ENCODE data around the gene CLEC7A. TPM values are rescaled to one million over a fixed set of nuclear protein-coding genes. Genes with fewer than 3 reads are reported as not detected.
A peak's percentile ranks its signal among the peaks of the same experiment; 100 is the strongest.

The CLEC7A gene
- total RNA-seq, 2 donors from 2014 or later = not detected

DNA sequence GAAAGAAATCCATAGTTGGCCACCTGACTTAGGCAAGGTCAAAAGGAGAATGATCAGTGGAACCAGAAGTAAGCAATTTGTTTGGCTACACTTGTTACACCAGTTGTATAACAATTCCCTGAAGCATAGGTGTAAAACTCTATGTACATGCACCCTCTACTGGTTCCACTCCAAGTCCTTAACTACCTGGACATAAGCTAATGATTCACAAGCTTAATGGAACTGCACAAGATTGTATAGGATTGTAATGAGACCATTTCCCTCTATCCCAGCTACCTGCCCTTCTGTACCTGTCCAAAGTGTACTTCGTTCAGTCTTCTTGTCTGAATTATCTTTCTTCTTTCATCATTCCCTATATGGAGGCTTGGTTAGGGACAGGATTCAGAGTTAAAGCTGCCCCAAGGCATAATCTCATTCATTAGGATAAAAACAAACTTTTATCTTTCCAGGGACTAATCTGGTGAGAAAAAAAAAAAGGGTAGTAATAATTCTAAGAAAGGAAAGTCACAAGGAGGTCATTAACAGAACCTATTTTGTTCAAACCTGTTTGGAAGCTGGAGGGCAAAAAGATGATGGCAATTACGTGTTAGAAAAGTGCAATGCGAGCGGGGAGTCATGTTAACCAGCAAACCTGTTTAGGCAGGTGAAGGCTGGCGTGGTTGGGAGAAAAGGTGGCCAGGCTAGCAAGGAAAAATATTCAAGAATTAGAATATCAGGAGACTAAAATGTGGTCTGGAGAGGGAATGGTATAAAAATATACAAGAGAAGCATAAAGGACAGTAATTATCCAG is 46.0 kb upstream of the CLEC7A start:
- no peak overlapping the region for H3K27ac ChIP-seq (ENCODE audit: low read depth, low read length)
- Mint-ChIP-seq H3K36me3 (ENCODE audit: low read depth) (no peaks in the 10 kb centered on the region), H3K4me1 (peaks cover 38% of the 10 kb centered on the region), H3K27me3 (ENCODE audit: insufficient read depth) (no peaks in the 10 kb centered on the region), H3K9me3 (no peaks in the 10 kb centered on the region), H3K27ac (no peak overlapping the region), H3K4me3 (no peak overlapping the region)
- TF ChIP-seq, protein P1, sequence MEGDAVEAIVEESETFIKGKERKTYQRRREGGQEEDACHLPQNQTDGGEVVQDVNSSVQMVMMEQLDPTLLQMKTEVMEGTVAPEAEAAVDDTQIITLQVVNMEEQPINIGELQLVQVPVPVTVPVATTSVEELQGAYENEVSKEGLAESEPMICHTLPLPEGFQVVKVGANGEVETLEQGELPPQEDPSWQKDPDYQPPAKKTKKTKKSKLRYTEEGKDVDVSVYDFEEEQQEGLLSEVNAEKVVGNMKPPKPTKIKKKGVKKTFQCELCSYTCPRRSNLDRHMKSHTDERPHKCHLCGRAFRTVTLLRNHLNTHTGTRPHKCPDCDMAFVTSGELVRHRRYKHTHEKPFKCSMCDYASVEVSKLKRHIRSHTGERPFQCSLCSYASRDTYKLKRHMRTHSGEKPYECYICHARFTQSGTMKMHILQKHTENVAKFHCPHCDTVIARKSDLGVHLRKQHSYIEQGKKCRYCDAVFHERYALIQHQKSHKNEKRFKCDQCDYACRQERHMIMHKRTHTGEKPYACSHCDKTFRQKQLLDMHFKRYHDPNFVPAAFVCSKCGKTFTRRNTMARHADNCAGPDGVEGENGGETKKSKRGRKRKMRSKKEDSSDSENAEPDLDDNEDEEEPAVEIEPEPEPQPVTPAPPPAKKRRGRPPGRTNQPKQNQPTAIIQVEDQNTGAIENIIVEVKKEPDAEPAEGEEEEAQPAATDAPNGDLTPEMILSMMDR (conservative IDR thresholded peaks at IDR 0.05) = peak; percentile 18
- H3K4me3 ChIP-seq (ENCODE audit: low read length) = no peak overlapping the region
- H3K27me3 ChIP-seq (ENCODE audit: control insufficient read depth, insufficient read depth, low read length, poor library complexity, severe bottlenecking) = no peaks in the 10 kb centered on the region
- no peaks in the 10 kb centered on the region for H3K4me1 ChIP-seq (ENCODE audit: control insufficient read depth, insufficient read depth, low read length)
- DNase-seq = no peak
- WGBS, 2 experiments (ENCODE audit: insufficient coverage in 1 of 2, insufficient read length in 1 of 2) = 91 to 94% methylated on average over 5 of the region's 5 CpGs
- no peak overlapping the region for H3K9ac ChIP-seq (ENCODE audit: extremely low read depth, low read length, poor library complexity, severe bottlenecking)
- no peaks in the 10 kb centered on the region for H3K9me3 ChIP-seq (ENCODE audit: control insufficient read depth, low read length)
- no peaks in the 10 kb centered on the region for H3K36me3 ChIP-seq (ENCODE audit: control insufficient read depth, insufficient read depth, low read length)

DNA sequence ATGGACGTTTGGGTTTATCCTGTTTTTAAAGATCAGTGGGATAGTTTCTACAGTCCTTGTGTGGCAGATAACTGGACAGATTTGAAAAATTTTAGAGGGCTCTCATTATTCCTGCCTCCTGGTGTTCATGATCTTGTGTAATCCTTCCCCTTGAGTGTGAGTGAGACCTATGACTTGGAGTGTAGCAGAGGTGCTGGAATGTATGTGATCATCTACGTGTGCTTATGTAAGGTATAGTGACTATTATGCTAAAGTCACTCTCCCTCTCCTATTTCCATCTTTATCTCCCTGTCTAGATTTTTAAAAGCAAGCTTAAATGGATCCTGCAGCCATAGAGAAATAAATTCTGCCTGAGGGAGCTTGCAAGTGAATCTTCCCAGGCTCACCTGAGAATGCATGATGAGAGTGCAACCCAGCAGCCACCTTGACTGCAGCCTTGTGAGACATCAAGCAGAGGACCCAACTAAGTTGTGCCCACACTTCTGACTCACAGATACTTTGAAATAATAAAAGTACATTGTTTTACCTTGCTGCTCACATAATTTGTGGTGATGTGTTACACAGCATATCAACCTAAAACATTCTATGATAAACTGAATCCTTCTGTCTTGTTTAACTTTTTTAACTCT is 45.1 kb upstream of the CLEC7A start:
- peaks cover 40% of the 10 kb centered on the region for H3K4me1 Mint-ChIP-seq

DNA sequence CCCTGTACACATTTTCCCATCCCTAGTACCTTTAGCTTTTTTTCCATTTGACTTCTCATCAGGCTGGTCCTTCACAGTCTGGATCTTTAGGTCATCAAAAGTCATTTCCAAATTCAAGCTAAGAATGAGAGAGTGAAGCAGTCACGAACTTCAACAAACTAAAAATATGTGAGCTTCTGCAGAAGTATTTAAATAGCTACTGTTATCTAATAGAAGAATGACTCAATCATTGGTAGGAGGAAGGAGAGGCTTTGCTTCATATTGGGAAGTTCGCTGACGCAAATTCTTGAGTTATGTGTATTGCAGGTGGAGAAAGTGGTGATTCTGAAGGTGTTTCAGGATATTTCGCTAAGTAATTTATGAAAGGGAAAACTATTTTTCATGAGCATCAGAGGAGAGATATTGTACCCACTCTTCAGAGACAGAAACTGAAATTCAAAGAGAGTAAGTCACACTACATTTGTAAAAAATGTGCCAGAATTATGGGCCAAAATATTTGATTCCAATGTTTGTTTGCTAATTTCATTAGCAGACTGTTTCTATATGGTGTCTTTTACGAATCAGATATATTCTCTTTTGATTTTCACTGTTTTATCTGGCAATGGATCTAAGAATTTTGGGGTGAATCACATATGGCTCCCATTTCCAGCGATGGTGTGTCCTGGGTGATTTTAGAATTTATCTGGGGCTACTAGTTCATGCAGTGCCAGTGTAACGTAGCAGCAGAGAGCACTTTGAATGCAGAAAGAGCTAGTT is 42.2 kb upstream of the CLEC7A start, which contains the start of gene OLR1:
OLR1 (minus strand) TSS at position 160 of the 756 bp plus-strand sequence; CDS start at position 105, 55 bp downstream.
- TF ChIP-seq, protein P1 (conservative IDR thresholded peaks at IDR 0.05) = no peak
- no peak for DNase-seq
- WGBS, 2 experiments (ENCODE audit: insufficient coverage in 1 of 2, insufficient read length in 1 of 2) = 90 to 92% methylated on average over 7 of the region's 7 CpGs
- Histone ChIP-seq H3K27ac (ENCODE audit: low read depth, low read length) (no peak within 1 kb of the TSS), H3K27me3 (ENCODE audit: control insufficient read depth, insufficient read depth, low read length, poor library complexity, severe bottlenecking) (no peaks in the 10 kb centered on the region), H3K4me1 (ENCODE audit: control insufficient read depth, insufficient read depth, low read length) (no peaks in the 10 kb centered on the region), H3K4me3 (ENCODE audit: low read length) (peak within 1 kb of the TSS; percentile 10), H3K9me3 (ENCODE audit: control insufficient read depth, low read length) (no peaks in the 10 kb centered on the region), H3K36me3 (ENCODE audit: control insufficient read depth, insufficient read depth, low read length) (no peaks in the 10 kb centered on the region), H3K9ac (ENCODE audit: extremely low read depth, low read length, poor library complexity, severe bottlenecking) (no peak within 1 kb of the TSS)
- Mint-ChIP-seq H3K27me3 (ENCODE audit: insufficient read depth) (no peaks in the 10 kb centered on the region), H3K27ac (no peak within 1 kb of the TSS), H3K9me3 (no peaks in the 10 kb centered on the region), H3K4me1 (peaks cover 33% of the 10 kb centered on the region), H3K4me3 (no peak within 1 kb of the TSS), H3K36me3 (ENCODE audit: low read depth) (no peaks in the 10 kb centered on the region)

More for the DNA sequence above, 45.1 kb upstream of the CLEC7A start:
- H3K4me3 ChIP-seq (ENCODE audit: low read length) = no peak overlapping the region
- H3K27me3 ChIP-seq (ENCODE audit: control insufficient read depth, insufficient read depth, low read length, poor library complexity, severe bottlenecking) = no peaks in the 10 kb centered on the region
- H3K9me3 Mint-ChIP-seq = no peaks in the 10 kb centered on the region
- H3K4me1 ChIP-seq (ENCODE audit: control insufficient read depth, insufficient read depth, low read length) = no peaks in the 10 kb centered on the region
- no peak for DNase-seq
- TF ChIP-seq, protein P1 (conservative IDR thresholded peaks at IDR 0.05) = no peak
- no peak overlapping the region for H3K27ac Mint-ChIP-seq
- H3K27me3 Mint-ChIP-seq (ENCODE audit: insufficient read depth) = no peaks in the 10 kb centered on the region
- H3K4me3 Mint-ChIP-seq = no peak overlapping the region
- H3K9me3 ChIP-seq (ENCODE audit: control insufficient read depth, low read length) = no peaks in the 10 kb centered on the region
- H3K27ac ChIP-seq (ENCODE audit: low read depth, low read length) = no peak overlapping the region
- H3K9ac ChIP-seq (ENCODE audit: extremely low read depth, low read length, poor library complexity, severe bottlenecking) = no peak overlapping the region
- no peaks in the 10 kb centered on the region for H3K36me3 Mint-ChIP-seq (ENCODE audit: low read depth)
- no peaks in the 10 kb centered on the region for H3K36me3 ChIP-seq (ENCODE audit: control insufficient read depth, insufficient read depth, low read length)
- 62% methylated on average over 1 of the region's 2 CpGs; no CpG with 5 or more reads in 1 of the 2 experiments for WGBS, 2 experiments (ENCODE audit: insufficient coverage in 1 of 2, insufficient read length in 1 of 2)

All from endodermal cell (in vitro differentiated cells).